Measurements from ENCODE around the gene EML1. TPM values are rescaled to one million over a fixed set of nuclear protein-coding genes. Genes with fewer than 3 reads are reported as not detected.

Gene EML1
- total RNA-seq, 3 donors from 2014 or later = 5.4 to 82.5 (median 8.1) TPM

DNA sequence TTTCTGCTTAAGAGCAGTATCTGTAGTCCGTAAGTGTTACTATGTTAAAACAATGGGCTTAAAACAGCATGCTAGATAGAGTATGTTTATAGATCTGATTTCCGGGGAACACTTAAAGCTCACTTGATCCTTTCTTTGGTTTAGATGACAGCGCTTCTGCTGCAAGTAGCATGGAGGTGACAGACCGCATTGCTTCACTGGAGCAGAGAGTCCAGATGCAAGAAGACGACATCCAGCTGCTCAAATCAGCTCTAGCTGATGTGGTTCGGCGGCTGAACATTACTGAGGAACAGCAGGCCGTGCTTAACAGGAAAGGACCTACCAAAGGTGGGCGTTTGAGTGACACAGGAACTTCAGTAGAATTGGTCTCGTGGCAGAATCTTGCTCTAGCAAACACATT is 57.5 kb downstream of the EML1 start:
- intact Hi-C loops (cut with DNase I, micrococcal nuclease) = no loop called here
- peaks cover 7% of the 10 kb centered on the region for H3K9me3 ChIP-seq
- H3K4me1 ChIP-seq (ENCODE audit: low read depth) = no peaks in the 10 kb centered on the region
- no peaks in the 10 kb centered on the region for H3K36me3 ChIP-seq (ENCODE audit: low read depth)
- H3K4me3 ChIP-seq = no peak overlapping the region
- TF ChIP-seq, protein P1, sequence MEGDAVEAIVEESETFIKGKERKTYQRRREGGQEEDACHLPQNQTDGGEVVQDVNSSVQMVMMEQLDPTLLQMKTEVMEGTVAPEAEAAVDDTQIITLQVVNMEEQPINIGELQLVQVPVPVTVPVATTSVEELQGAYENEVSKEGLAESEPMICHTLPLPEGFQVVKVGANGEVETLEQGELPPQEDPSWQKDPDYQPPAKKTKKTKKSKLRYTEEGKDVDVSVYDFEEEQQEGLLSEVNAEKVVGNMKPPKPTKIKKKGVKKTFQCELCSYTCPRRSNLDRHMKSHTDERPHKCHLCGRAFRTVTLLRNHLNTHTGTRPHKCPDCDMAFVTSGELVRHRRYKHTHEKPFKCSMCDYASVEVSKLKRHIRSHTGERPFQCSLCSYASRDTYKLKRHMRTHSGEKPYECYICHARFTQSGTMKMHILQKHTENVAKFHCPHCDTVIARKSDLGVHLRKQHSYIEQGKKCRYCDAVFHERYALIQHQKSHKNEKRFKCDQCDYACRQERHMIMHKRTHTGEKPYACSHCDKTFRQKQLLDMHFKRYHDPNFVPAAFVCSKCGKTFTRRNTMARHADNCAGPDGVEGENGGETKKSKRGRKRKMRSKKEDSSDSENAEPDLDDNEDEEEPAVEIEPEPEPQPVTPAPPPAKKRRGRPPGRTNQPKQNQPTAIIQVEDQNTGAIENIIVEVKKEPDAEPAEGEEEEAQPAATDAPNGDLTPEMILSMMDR (IDR thresholded peaks at IDR 0.05) = no peak
- no peak for ATAC-seq
- DNase-seq = peak in 1 of 3 donors; percentile 16

DNA sequence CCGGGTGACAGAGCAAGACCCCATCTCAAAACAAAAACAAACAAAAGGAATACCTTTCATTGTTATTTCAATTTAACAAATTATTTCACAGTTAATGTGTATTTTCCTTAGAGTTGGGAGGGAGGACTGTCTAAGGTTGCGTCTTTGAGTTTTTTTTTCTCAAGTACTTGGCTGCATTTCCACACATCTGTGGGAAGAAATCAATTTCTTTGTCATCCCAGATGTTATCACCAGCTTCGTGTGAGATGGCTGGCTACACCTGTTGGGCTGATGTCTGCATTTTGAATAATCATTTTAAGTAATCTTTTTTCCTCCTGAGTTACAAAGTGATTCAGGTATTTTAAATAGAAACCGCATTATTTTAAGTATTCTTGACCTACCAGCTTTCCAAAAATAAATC is 59.4 kb downstream of the EML1 start:
- TF ChIP-seq, protein P1 (IDR thresholded peaks at IDR 0.05) = no peak
- Histone ChIP-seq H3K4me1 (ENCODE audit: low read depth) (no peaks in the 10 kb centered on the region), H3K4me3 (no peak overlapping the region), H3K36me3 (ENCODE audit: low read depth) (no peaks in the 10 kb centered on the region), H3K9me3 (no peaks in the 10 kb centered on the region)
- DNase-seq = no peak
- no peak for ATAC-seq
- intact Hi-C loops (cut with DNase I, micrococcal nuclease) = no loop called here

DNA sequence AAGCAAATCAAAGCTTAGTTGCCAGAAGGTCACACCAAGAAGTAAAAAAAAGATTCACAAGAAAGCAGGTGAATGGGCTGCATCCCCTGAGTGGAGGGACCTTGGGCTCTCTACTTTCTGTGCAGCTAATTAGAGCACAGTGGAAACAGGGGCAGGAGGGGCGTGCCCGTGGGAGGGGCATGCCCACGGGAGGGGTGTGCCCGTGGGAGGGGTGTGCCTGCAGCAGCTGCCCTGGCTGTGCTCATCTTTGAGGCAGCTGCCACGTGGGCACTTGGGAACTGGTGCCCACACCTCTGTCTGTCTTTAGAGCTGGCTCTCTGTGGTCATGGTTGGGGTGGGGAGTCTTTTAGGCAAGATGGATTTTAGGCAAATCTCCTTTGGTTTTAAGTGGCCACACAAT is 60.0 kb downstream of the EML1 start:
- no peaks in the 10 kb centered on the region for H3K9me3 ChIP-seq
- ATAC-seq (no peak), DNase-seq (no peak)
- H3K4me3 ChIP-seq = no peak overlapping the region
- intact Hi-C loops (cut with DNase I, micrococcal nuclease) = no loop called here
- no peaks in the 10 kb centered on the region for H3K4me1 ChIP-seq (ENCODE audit: low read depth)
- H3K36me3 ChIP-seq (ENCODE audit: low read depth) = no peaks in the 10 kb centered on the region
- TF ChIP-seq, protein P1 (IDR thresholded peaks at IDR 0.05) = no peak

DNA sequence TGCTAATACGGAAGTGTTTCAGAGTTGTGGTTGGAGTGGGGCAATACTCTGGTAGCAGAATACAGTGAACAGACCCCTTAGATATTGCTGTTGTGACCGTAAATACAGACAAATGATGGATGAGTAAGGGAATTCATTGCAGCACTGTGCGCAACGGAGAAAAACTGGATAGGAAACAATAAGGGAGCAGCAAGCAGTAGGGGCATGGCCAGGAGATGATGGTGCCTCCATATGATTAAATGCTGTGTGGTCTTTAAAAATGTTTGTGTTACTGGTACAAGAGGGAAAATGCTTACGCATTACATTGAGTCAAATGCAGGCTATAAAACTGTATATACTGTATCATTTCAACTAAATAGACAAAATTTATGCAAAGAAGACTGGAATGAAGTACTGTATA is 61.6 kb downstream of the EML1 start:
- no peaks in the 10 kb centered on the region for H3K36me3 ChIP-seq (ENCODE audit: low read depth)
- TF ChIP-seq, protein P1 (IDR thresholded peaks at IDR 0.05) = no peak
- no peaks in the 10 kb centered on the region for H3K9me3 ChIP-seq
- intact Hi-C loops (cut with DNase I, micrococcal nuclease) = no loop called here
- ATAC-seq (no peak), DNase-seq (no peak)
- no peaks in the 10 kb centered on the region for H3K4me1 ChIP-seq (ENCODE audit: low read depth)
- no peak overlapping the region for H3K4me3 ChIP-seq

DNA sequence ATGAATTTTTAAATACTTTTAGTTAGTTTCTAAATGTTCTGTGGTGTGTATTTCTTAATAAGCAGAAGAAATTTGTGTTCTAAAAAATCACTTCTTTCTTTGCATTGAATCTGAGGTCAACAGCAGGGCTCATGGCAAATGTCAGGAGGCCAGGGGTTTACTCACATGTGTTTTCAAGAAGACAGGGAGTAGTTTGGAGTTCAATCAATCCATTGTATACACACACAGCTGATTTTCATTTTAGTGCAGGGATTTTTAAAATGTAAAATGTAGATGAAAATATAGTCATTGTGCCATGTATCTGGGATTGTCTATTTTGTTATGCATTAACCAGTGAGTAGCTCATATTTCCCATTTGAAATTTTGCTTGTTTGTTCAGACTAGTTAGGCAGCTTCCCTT is 62.1 kb downstream of the EML1 start:
- Histone ChIP-seq H3K9me3 (no peaks in the 10 kb centered on the region), H3K4me1 (ENCODE audit: low read depth) (no peaks in the 10 kb centered on the region), H3K4me3 (no peak overlapping the region), H3K36me3 (ENCODE audit: low read depth) (no peaks in the 10 kb centered on the region)
- TF ChIP-seq, protein P1 (IDR thresholded peaks at IDR 0.05) = no peak
- intact Hi-C loops (cut with DNase I, micrococcal nuclease) = no loop called here
- DNase-seq (no peak), ATAC-seq (no peak)

DNA sequence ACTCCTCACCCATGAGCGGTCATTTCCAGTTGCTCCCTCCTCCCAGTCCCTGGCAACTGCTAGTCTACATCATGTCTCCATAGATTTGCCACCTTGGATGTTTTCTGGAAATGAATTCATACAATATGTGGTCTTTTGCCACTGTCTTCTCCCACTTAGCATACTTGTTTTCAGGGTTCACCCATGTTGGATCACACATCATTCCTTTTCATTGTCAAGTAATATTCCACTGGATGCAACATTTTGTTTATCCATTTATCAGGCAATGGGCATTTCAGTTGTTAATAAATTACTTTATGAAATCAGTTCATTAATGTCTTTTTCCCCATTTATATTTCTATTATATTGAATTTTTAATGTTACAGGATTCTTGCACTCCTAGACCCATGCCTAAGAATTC is 64.3 kb downstream of the EML1 start:
- H3K36me3 ChIP-seq (ENCODE audit: low read depth) = no peaks in the 10 kb centered on the region
- no peaks in the 10 kb centered on the region for H3K4me1 ChIP-seq (ENCODE audit: low read depth)
- ATAC-seq = no peak
- no peak for DNase-seq
- TF ChIP-seq, protein P1 (IDR thresholded peaks at IDR 0.05) = no peak
- H3K4me3 ChIP-seq = no peak overlapping the region
- no peaks in the 10 kb centered on the region for H3K9me3 ChIP-seq
- intact Hi-C loops (cut with DNase I, micrococcal nuclease) = no loop called here
